SU-DHL-6 (cell line): ENCODE results near the gene TSSK3.

Source experiments
- H2AFZ ChIP-seq: fragments of 200-600 bp; sonication (generic); 2 replicates; pipeline ENCODE4 v1.6.1; 2014; ENCODE audit warnings: low read depth, mild to moderate bottlenecking, moderate library complexity, mixed read lengths, antibody characterized with exemption, low read length; ENCODE audit not compliant: severe bottlenecking
- H3F3A ChIP-seq: fragments of 200-600 bp; shearing (Covaris generic); 2 replicates; pipeline ENCODE4 v1.6.0; 2016; ENCODE audit warnings: antibody characterized with exemption, mild to moderate bottlenecking; ENCODE audit not compliant: insufficient read depth
- H3K27ac ChIP-seq: fragments of 200-600 bp; sonication (generic); 2 replicates; pipeline ENCODE4 v1.5.1; 2016; ENCODE audit warnings: low read depth, mild to moderate bottlenecking, low read length, moderate library complexity, mixed read lengths
- H3K27me3 ChIP-seq: fragments of 200-600 bp; sonication (generic), shearing (Covaris generic); 2 replicates; pipeline ENCODE4 v1.6.0; 2014; ENCODE audit warnings: mild to moderate bottlenecking, low read length
- H3K36me3 ChIP-seq: fragments of 200-600 bp; sonication (generic); 2 replicates; pipeline ENCODE4 v1.6.1; 2014; ENCODE audit warnings: mild to moderate bottlenecking, low read length, mixed read lengths
- H3K4me2 ChIP-seq: fragments of 300-600, 200-600 bp; shearing (Covaris generic), sonication (generic); 2 replicates; pipeline ENCODE4 v1.6.0; 2014; ENCODE audit warnings: low read length, low read depth, mild to moderate bottlenecking; ENCODE audit not compliant: poor library complexity, severe bottlenecking
- H3K4me3 ChIP-seq: fragments of 200-600 bp; sonication (generic); 2 replicates; pipeline ENCODE4 v1.5.1; 2014; ENCODE audit warnings: antibody characterized with exemption, low read length, mild to moderate bottlenecking, mixed read lengths; ENCODE audit not compliant: insufficient read depth, poor library complexity, severe bottlenecking
- H3K79me2 ChIP-seq: fragments of 200-600 bp; sonication (generic); 2 replicates; pipeline ENCODE4 v1.6.1; 2014; ENCODE audit warnings: mild to moderate bottlenecking, low read length, moderate library complexity; ENCODE audit not compliant: insufficient read depth
- H3K9ac ChIP-seq: fragments of 200-600 bp; sonication (generic); 2 replicates; pipeline ENCODE4 v1.7.0; 2014; ENCODE audit warnings: mild to moderate bottlenecking, low read length
- H3K9me2 ChIP-seq: fragments of 200-600 bp; sonication (generic); replicated peaks from 2 replicates; pipeline ENCODE4 v1.6.1; 2014; ENCODE audit warnings: low read length; ENCODE audit not compliant: insufficient read depth
- H3K9me3 ChIP-seq: fragments of 200-600 bp; sonication (generic); 2 replicates; pipeline ENCODE4 v1.6.1; 2014; ENCODE audit warnings: low read length, mixed read lengths; ENCODE audit not compliant: insufficient read depth
- H4K20me1 ChIP-seq: fragments of 200-600 bp; sonication (generic); 2 replicates; pipeline ENCODE4 v1.6.1; 2014; ENCODE audit warnings: low read depth, mild to moderate bottlenecking, antibody characterized with exemption, low read length, moderate library complexity, mixed read lengths
- EZH2phosphoT487 ChIP-seq: fragments of 200-600 bp; sonication (generic), shearing (Covaris generic); conservative IDR thresholded peaks from 2 replicates; pipeline ENCODE4 v1.6.1; 2018; ENCODE audit warnings: mild to moderate bottlenecking, antibody characterized with exemption, low read length, moderate library complexity, mixed read lengths
- TF ChIP-seq, protein P1 (sequence below): fragments of 200-600 bp; sonication (generic); IDR thresholded peaks from one replicate; pipeline ENCODE4 v1.5.1; 2017; ENCODE audit warnings: antibody characterized with exemption, mild to moderate bottlenecking, low read length, moderate library complexity; ENCODE audit not compliant: insufficient read depth, poor library complexity, severe bottlenecking

The TSSK3 gene

DNA sequence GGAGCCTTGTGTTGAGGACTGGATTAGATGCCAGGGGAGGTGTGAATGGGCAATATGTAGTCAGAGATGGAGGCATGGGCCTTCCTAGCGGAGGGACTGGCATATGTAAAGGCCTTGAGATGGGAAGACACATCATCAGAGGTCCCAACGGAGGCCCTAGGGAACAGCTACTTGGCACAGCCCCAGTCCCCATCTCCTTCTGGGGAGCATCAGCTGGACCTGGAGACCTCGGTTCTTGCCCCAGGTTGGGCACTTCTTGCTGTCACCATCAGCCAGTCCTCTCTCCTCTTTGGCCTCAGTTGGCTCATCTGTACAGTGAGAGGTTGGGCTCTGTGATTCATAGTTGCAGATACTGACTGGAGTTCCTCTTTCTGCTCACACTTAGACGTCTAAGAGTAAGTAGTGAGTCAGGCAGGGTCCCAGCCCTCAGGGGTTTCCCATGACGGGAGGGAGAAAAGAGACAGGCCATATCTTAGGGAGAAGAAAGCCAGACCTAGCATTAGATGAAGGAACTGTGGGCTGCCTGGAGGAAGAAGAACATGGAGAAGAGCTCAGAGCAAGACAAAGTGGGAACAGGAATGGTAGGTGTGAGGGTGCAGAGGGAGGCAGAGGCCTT is 22.9 kb upstream of the TSSK3 start:
- no peak overlapping the region for H3K4me2 ChIP-seq
- H2AFZ ChIP-seq, result no peak overlapping the region
- no peaks in the 10 kb centered on the region for H3K9me2 ChIP-seq
- H3K9ac ChIP-seq, result no peak overlapping the region
- no peaks in the 10 kb centered on the region for H4K20me1 ChIP-seq
- no peaks in the 10 kb centered on the region for H3K27me3 ChIP-seq
- peaks cover 10% of the 10 kb centered on the region; the same call in 1 of the 2 replicates for H3K79me2 ChIP-seq
- H3K27ac ChIP-seq, result no peak overlapping the region
- no peak for TF ChIP-seq EZH2phosphoT487
- TF ChIP-seq, protein P1, sequence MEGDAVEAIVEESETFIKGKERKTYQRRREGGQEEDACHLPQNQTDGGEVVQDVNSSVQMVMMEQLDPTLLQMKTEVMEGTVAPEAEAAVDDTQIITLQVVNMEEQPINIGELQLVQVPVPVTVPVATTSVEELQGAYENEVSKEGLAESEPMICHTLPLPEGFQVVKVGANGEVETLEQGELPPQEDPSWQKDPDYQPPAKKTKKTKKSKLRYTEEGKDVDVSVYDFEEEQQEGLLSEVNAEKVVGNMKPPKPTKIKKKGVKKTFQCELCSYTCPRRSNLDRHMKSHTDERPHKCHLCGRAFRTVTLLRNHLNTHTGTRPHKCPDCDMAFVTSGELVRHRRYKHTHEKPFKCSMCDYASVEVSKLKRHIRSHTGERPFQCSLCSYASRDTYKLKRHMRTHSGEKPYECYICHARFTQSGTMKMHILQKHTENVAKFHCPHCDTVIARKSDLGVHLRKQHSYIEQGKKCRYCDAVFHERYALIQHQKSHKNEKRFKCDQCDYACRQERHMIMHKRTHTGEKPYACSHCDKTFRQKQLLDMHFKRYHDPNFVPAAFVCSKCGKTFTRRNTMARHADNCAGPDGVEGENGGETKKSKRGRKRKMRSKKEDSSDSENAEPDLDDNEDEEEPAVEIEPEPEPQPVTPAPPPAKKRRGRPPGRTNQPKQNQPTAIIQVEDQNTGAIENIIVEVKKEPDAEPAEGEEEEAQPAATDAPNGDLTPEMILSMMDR, result no peak
- H3K4me3 ChIP-seq, result no peak overlapping the region
- peaks cover 4% of the 10 kb centered on the region; the same call in 1 of the 2 replicates for H3F3A ChIP-seq
- no peaks in the 10 kb centered on the region for H3K9me3 ChIP-seq
- no peaks in the 10 kb centered on the region for H3K36me3 ChIP-seq

DNA sequence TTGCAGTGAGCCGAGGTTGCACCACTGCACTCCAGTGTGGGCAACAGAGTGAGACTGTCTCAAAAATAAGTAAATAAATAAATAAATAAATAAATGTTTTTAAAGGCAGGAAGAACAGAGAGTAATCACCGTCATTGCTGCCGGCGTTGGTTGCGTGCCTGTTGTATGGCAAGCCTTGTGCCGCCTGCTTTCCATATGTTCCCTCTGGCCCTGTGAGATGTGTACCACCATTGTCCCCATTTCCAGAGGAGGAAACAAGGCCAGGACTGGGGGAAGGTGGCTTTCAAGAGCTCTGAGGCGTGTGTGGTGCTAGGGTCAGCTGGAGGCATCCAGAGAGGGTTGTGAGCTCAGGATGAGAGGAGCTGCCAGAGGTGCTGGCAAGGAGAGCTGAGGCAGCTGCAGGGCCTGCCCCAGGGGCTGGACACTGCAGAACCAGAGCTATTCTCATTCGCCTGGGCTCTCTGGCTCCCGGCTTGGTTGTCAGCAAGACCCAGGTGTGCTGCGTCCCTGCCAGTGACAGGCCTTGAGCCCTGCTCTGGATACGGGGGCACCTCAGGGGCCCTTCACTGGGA is 21.1 kb upstream of the TSSK3 start:
- Histone ChIP-seq H2AFZ (no peak overlapping the region), H3K4me3 (no peak overlapping the region), H3K27me3 (no peaks in the 10 kb centered on the region), H3K9me3 (no peaks in the 10 kb centered on the region), H3K9me2 (no peaks in the 10 kb centered on the region), H3K4me2 (no peak overlapping the region), H3K9ac (no peak overlapping the region), H4K20me1 (no peaks in the 10 kb centered on the region), H3K27ac (no peak overlapping the region), H3F3A (no peaks in the 10 kb centered on the region), H3K36me3 (no peaks in the 10 kb centered on the region), H3K79me2 (no peaks in the 10 kb centered on the region)
- TF ChIP-seq EZH2phosphoT487, result no peak
- TF ChIP-seq, protein P1, result no peak

- H4K20me1 ChIP-seq, result no peaks in the 10 kb centered on the region
- no peak overlapping the region for H3K4me3 ChIP-seq
- no peaks in the 10 kb centered on the region for H3K9me3 ChIP-seq
- no peak for TF ChIP-seq EZH2phosphoT487
- TF ChIP-seq, protein P1, result no peak
- H3K4me2 ChIP-seq, result no peak overlapping the region
- H3K27ac ChIP-seq, result no peak overlapping the region
- no peak overlapping the region for H3K9ac ChIP-seq
- no peaks in the 10 kb centered on the region for H3F3A ChIP-seq
- no peaks in the 10 kb centered on the region for H3K36me3 ChIP-seq
- no peaks in the 10 kb centered on the region for H3K79me2 ChIP-seq
- H3K27me3 ChIP-seq, result no peaks in the 10 kb centered on the region
- H2AFZ ChIP-seq, result no peak overlapping the region
- no peaks in the 10 kb centered on the region for H3K9me2 ChIP-seq
Measured at GRCh38 chr1:32341971-32342370, 20.4 kb upstream of the TSSK3 start.
